A549 (cell line): ENCODE measurements around the gene NYAP1.

Experiments
- MAX ChIP-seq: IDR thresholded peaks from 2 replicates; pipeline ENCODE4 v1.6.1; 2012
- RAD21 ChIP-seq, 2 experiments: fragments of >200 bp in 1 of 2; sonication (Bioruptor Twin) in 1 of 2; formaldehyde crosslinking in 1 of 2; IDR thresholded peaks in 1 of 2; conservative IDR thresholded peaks in 1 of 2; 2 replicates in 1 of 2; 3 replicates in 1 of 2; pipeline ENCODE4 v1.6.1; 2012 to 2018; ENCODE audit warnings: inconsistent platforms in 1 of 2
- REST ChIP-seq: fragments of 200-600 bp; sonication (generic); IDR thresholded peaks from 2 replicates; pipeline ENCODE4 v1.6.1; 2016; ENCODE audit warnings: antibody characterized with exemption, mild to moderate bottlenecking, moderate library complexity
- RFX5 ChIP-seq: fragments of 450-650 bp; IDR thresholded peaks from 2 replicates; pipeline ENCODE4 v1.7.1; 2014; ENCODE audit warnings: antibody characterized with exemption, mild to moderate bottlenecking, moderate library complexity
- SMC3 ChIP-seq: fragments of >200 bp; sonication (Bioruptor Twin); formaldehyde crosslinking; IDR thresholded peaks from 3 replicates; pipeline ENCODE4 v1.6.1; 2018; ENCODE audit warnings: inconsistent platforms

- TF ChIP-seq RAD21 (conservative IDR thresholded peaks at IDR 0.05 in 1 of 2, IDR thresholded peaks at IDR 0.05 in 1 of 2) (no peak), SMC3 (no peak), MAX (no peak), REST (no peak), RFX5 (no peak)
These were observed 5.4 kb downstream of the NYAP1 start for GRCh38 chr7:100489121-100489520.
